ENCODE results near the gene RSRP1.

Gene RSRP1

GRCh38 chr1:25217598-25218232, 29.5 kb downstream of the RSRP1 start:
- no peak for DNase-seq (ENCODE audit: low read depth)

- DNase-seq (ENCODE audit: low read depth), result no peak
Measured at GRCh38 chr1:25217015-25217414, 30.2 kb downstream of the RSRP1 start.

GRCh38 chr1:25216123-25216522, 31.1 kb downstream of the RSRP1 start:
- DNase-seq (ENCODE audit: low read depth), result no peak

GRCh38 chr1:25212725-25213124, 34.5 kb downstream of the RSRP1 start:
- DNase-seq (ENCODE audit: low read depth), result no peak

GRCh38 chr1:25210728-25211127, 36.5 kb downstream of the RSRP1 start:
- DNase-seq (ENCODE audit: low read depth), result no peak

GRCh38 chr1:25209516-25209915, 37.7 kb downstream of the RSRP1 start:
- no peak for DNase-seq (ENCODE audit: low read depth)

- no peak for DNase-seq (ENCODE audit: low read depth)
Measured at GRCh38 chr1:25208561-25209222, 38.6 kb downstream of the RSRP1 start.

- no peak for DNase-seq (ENCODE audit: low read depth)
Measured at GRCh38 chr1:25208092-25208491, 39.2 kb downstream of the RSRP1 start.

- no peak for DNase-seq (ENCODE audit: low read depth)
Measured at GRCh38 chr1:25206201-25206600, 41.1 kb downstream of the RSRP1 start.

- DNase-seq (ENCODE audit: low read depth), result no peak
Measured at GRCh38 chr1:25205786-25206185, 41.5 kb downstream of the RSRP1 start.

GRCh38 chr1:25204797-25205480, 42.3 kb downstream of the RSRP1 start:
- no peak for DNase-seq (ENCODE audit: low read depth)

- no peak for DNase-seq (ENCODE audit: low read depth)
Measured at GRCh38 chr1:25201006-25201405, 46.2 kb downstream of the RSRP1 start.

- no peak for DNase-seq (ENCODE audit: low read depth)
Measured at GRCh38 chr1:25199819-25200620, 47.2 kb downstream of the RSRP1 start.

GRCh38 chr1:25198663-25199252, 48.5 kb downstream of the RSRP1 start:
- DNase-seq (ENCODE audit: low read depth), result no peak

- DNase-seq (ENCODE audit: low read depth), result no peak
Measured at GRCh38 chr1:25197982-25198662, 49.1 kb downstream of the RSRP1 start.

GRCh38 chr1:25197235-25197975, 49.8 kb downstream of the RSRP1 start:
- DNase-seq (ENCODE audit: low read depth), result no peak

GRCh38 chr1:25196830-25197229, 50.4 kb downstream of the RSRP1 start:
- DNase-seq (ENCODE audit: low read depth), result no peak

GRCh38 chr1:25195835-25196234, 51.4 kb downstream of the RSRP1 start:
- no peak for DNase-seq (ENCODE audit: low read depth)

- DNase-seq (ENCODE audit: low read depth), result no peak
Measured at GRCh38 chr1:25194572-25195020, 52.7 kb downstream of the RSRP1 start.

GRCh38 chr1:25194054-25194453, 53.2 kb downstream of the RSRP1 start:
- DNase-seq (ENCODE audit: low read depth), result no peak

GRCh38 chr1:25193229-25193628, 54.0 kb downstream of the RSRP1 start:
- DNase-seq (ENCODE audit: low read depth), result no peak

Measured in non-pigmented ciliary epithelial cell (primary cell).